HepG2 (cell line): ENCODE results near the gene KIF24. TPM values are rescaled to one million over a fixed set of nuclear protein-coding genes. Genes with fewer than 3 reads are reported as not detected.

Experiments
- DMAP1 ChIP-seq: IDR thresholded peaks from 2 replicates; pipeline ENCODE4 v1.6.1; 2016
- FOXJ3 ChIP-seq: sonication (generic); formaldehyde crosslinking; IDR thresholded peaks from 2 replicates; pipeline ENCODE4 v1.4.0; 2020; ENCODE audit warnings: missing genetic modification reagents, mild to moderate bottlenecking, borderline replicate concordance
- POLR2G ChIP-seq: fragments of 200-400 bp; formaldehyde crosslinking; IDR thresholded peaks from 2 replicates; pipeline ENCODE4 v1.6.1; 2018; ENCODE audit warnings: mild to moderate bottlenecking, low read depth, low read length, moderate library complexity
- SAP130 ChIP-seq: IDR thresholded peaks from 2 replicates; pipeline ENCODE4 v1.6.1; 2016; ENCODE audit warnings: low read depth
- SIX4 ChIP-seq: sonication (generic); formaldehyde crosslinking; IDR thresholded peaks from 2 replicates; pipeline ENCODE4 v1.4.0; 2020; ENCODE audit warnings: missing genetic modification reagents
- TFAP4 ChIP-seq: sonication (generic); IDR thresholded peaks from 2 replicates; pipeline ENCODE4 v1.6.1; 2016; ENCODE audit warnings: low read depth, borderline replicate concordance
- ZBTB49 ChIP-seq: sonication (generic); formaldehyde crosslinking; IDR thresholded peaks from 2 replicates; pipeline ENCODE4 v1.4.0; 2020; ENCODE audit warnings: missing genetic modification reagents, borderline replicate concordance
- ZNF280D ChIP-seq: sonication (generic); formaldehyde crosslinking; IDR thresholded peaks from 2 replicates; pipeline ENCODE4 v1.5.1; 2020; ENCODE audit warnings: mild to moderate bottlenecking, missing genetic modification reagents
- ZNF318 ChIP-seq: sonication (generic); formaldehyde crosslinking; IDR thresholded peaks from 2 replicates; pipeline ENCODE4 v1.4.0; 2020; ENCODE audit warnings: mild to moderate bottlenecking, missing genetic modification reagents
- ZNF724P ChIP-seq: sonication (generic); formaldehyde crosslinking; IDR thresholded peaks from 2 replicates; pipeline ENCODE4 v1.8.0; 2022; ENCODE audit warnings: missing genetic modification reagents, borderline replicate concordance
- polyA plus RNA-seq, 8 experiments: library from polyadenylated mRNA; depleted of rRNA in 3 of 8; stranded (reverse) in 7 of 8; unstranded in 1 of 8; fragments of >200 nt; fragmentation: Illumina TruSeq in 4 of 8; extraction: Trizol in 4 of 8; gene quantifications; 2 replicates each; pipeline versions ENCODE4 v1.2.1 to v1.2.3, GENCODE V29; 2011 to 2016; ENCODE audit warnings: low read depth in 4 of 8, missing spikeins in 1 of 8, mixed read lengths in 1 of 8; ENCODE audit not compliant: insufficient read depth in 1 of 8
- total RNA-seq, 5 experiments: library from RNA; depleted of rRNA; stranded (reverse); fragments of >200 nt; fragmentation: Illumina TruSeq; extraction: Trizol; gene quantifications; 2 replicates each; pipeline ENCODE4 v1.2.3, GENCODE V29; 2016; ENCODE audit warnings: low read depth in 1 of 5

Gene KIF24
- total and polyA plus RNA-seq, 2 of the 13 experiments (the other 11 are each of a cell fraction or from before 2014, with no cell fraction given): 1.1 to 3.0 TPM

GRCh38 chr9:34374905-34375552 is 46.0 kb upstream of the KIF24 start (continued):
- TF ChIP-seq ZNF318: 0 out of 2 replicates have a peak, but pooled peaks have one; percentile 23
- 0 out of 2 replicates have a peak, but pooled peaks have one; percentile 41 for TF ChIP-seq ZBTB49
- TF ChIP-seq SAP130: peak; percentile 86
- TF ChIP-seq TFAP4: peak; percentile 59; the same call in 1 of the 2 replicates
- peak; percentile 71; the same call in 1 of the 2 replicates for TF ChIP-seq POLR2G
- TF ChIP-seq ZNF724P (CRISPR knock-in tag): no peak
- no peak for TF ChIP-seq FOXJ3 (CRISPR knock-in tag)
- TF ChIP-seq SIX4: peak; percentile 68; the same call in 1 of the 2 replicates
- 0 out of 2 replicates have a peak, but pooled peaks have one; percentile 47 for TF ChIP-seq DMAP1
- TF ChIP-seq ZNF280D: no peak
